HL-60 (cell line): Measurements from ENCODE around the gene LY9.

ENCODE experiments used
- DNase-seq, 2 experiments: peaks; one replicate each; pipeline ENCODE4 v3.0.0-alpha.2; 2010 to 2020; ENCODE audit warnings: low read depth in 1 of 2, low spot score in 1 of 2
- H3K27ac ChIP-seq: fragments of 250-450 bp; sonication (Bioruptor Pico); replicated peaks from 2 replicates; pipeline ENCODE4 v1.5.1; 2020; ENCODE audit warnings: mild to moderate bottlenecking, moderate library complexity
- H3K27me3 ChIP-seq: fragments of 250-450 bp; sonication (Bioruptor Pico); 2 replicates; pipeline ENCODE4 v1.5.1; 2021; ENCODE audit warnings: mild to moderate bottlenecking, moderate library complexity; ENCODE audit not compliant: insufficient read depth, poor library complexity, severe bottlenecking
- H3K4me3 ChIP-seq: replicated peaks from 2 replicates; pipeline ENCODE4 v1.5.1; 2011; ENCODE audit warnings: mild to moderate bottlenecking, control low read depth, low read length; ENCODE audit not compliant: insufficient read depth
- CTCF ChIP-seq: IDR thresholded peaks from one replicate; pipeline ENCODE4 v1.5.1; 2011; ENCODE audit warnings: low read length, control low read depth, inconsistent platforms; ENCODE audit not compliant: insufficient read depth
- GABPA ChIP-seq: IDR thresholded peaks from 2 replicates; pipeline ENCODE4 v1.6.1; 2012; ENCODE audit warnings: low read depth
- POLR2AphosphoS5 ChIP-seq: IDR thresholded peaks from 2 replicates; pipeline ENCODE4 v1.6.1; 2012; ENCODE audit warnings: low read depth
- REST ChIP-seq: IDR thresholded peaks from 2 replicates; pipeline ENCODE4 v1.6.1; 2012; ENCODE audit warnings: low read depth; ENCODE audit not compliant: insufficient replicate concordance
- SPI1 ChIP-seq: IDR thresholded peaks from 2 replicates; pipeline ENCODE4 v1.6.1; 2012; ENCODE audit warnings: low read depth, mild to moderate bottlenecking, borderline replicate concordance

Gene LY9

DNA sequence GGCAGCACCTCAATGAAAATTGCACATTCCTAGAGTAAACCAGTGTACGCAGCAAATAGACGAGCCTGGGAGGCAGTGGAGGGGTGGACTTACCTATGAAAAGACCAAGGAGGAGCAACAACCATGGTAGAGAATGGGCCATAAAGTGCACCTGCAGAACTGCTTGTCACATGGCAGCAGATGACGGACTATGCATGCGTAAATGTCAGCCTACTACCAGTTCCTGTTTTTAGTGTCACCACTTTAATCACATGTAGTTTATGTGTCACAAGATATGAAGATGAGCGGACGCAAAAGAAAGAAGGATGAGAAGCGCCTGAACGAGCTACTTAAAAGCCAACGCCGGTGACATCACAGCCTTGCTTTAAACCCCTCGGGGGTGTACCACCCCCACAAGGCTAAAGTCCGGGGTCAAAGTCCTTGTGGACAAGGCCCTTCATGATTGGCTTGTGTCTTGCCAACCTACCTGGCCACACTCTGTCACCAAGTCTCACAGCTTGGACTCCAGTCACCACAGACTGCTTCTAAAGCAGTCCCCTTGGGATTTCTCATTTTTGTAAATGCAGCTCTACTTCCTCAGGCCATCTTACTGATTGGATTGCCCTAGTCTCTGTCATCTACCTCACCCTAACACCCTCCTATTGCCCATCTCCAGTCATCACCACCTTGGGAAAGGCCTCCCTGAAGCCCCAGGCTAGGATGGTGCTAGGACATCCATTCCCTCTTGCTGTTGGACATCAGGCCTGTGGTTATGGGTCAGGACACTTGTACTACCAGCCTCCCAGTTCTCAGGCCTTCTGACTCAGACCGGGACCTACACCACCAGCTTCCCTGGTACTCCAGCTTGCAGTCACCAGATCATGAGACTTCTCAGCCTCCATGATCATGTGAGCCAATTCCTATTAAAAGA, 6.0 kb upstream of the LY9 start:
- Histone ChIP-seq H3K4me3 (no peak overlapping the region), H3K27ac (no peak overlapping the region), H3K27me3 (no peaks in the 10 kb centered on the region)
- DNase-seq, result peak in 1 of 2 experiments; percentile 9
- TF ChIP-seq SPI1 (peak; percentile 74; the same call in 1 of the 2 replicates), CTCF (no peak)

GRCh38 chr1:160794376-160794775, 1.6 kb upstream of the LY9 start:
- no peak for TF ChIP-seq GABPA
- TF ChIP-seq POLR2AphosphoS5, result no peak
- TF ChIP-seq REST, result no peak
- no peak for TF ChIP-seq CTCF
- TF ChIP-seq SPI1, result no peak
- H3K27me3 ChIP-seq, result no peaks in the 10 kb centered on the region
- no peak overlapping the region for H3K4me3 ChIP-seq
- DNase-seq, result no peak
- H3K27ac ChIP-seq, result no peak overlapping the region

DNA sequence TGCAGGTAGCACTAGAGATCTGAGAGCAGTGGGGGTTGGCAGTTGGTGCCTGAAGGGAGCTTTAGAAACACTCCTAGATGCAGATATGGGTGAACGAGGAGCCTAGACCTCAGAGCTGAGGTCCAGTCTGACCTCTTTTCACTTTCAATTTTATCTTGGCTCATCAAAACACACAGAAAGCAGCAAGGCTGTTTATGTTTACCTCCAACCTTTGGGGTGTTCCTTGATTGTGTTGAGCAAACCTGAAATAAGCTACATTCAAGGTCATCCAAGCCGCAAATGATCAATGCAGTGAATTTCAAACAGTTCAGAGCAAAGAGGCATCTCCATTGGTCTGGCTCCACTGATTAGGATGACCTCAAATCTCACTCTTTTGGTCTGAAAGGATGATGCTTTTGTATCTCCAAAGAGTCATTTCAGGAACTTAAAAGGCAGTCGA, 1.3 kb downstream of the LY9 start:
- DNase-seq, result no peak
- no peak overlapping the region for H3K4me3 ChIP-seq
- no peak for TF ChIP-seq GABPA
- no peak for TF ChIP-seq CTCF
- TF ChIP-seq POLR2AphosphoS5, result no peak
- no peak for TF ChIP-seq REST
- no peak for TF ChIP-seq SPI1

GRCh38 chr1:160797861-160798273, 1.9 kb downstream of the LY9 start:
- TF ChIP-seq GABPA, result no peak
- TF ChIP-seq CTCF, result no peak
- no peak for TF ChIP-seq POLR2AphosphoS5
- no peak for TF ChIP-seq SPI1
- TF ChIP-seq REST, result no peak
- no peak overlapping the region for H3K27ac ChIP-seq
- H3K27me3 ChIP-seq, result no peaks in the 10 kb centered on the region

More for the DNA sequence above, 1.3 kb downstream of the LY9 start:
- Histone ChIP-seq H3K27me3 (no peaks in the 10 kb centered on the region), H3K27ac (no peak overlapping the region)

More at GRCh38 chr1:160797861-160798273, 1.9 kb downstream of the LY9 start:
- no peak for DNase-seq
- H3K4me3 ChIP-seq, result no peak overlapping the region
